Hematopoietic multipotent progenitor cell treated with erythropoietin and hydrocortisone succinate and interleukin-3 and kit ligand, for 15 days (in vitro differentiated cells): Measurements from ENCODE around the gene DSE.

ENCODE experiments used
- DNase-seq: peaks from one replicate; pipeline ENCODE4 v3.0.0-alpha.2; 2015; ENCODE audit warnings: low spot score

The DSE gene

GRCh38 chr6:116476002-116476678 lies 105.4 kb downstream of the DSE start:
- no peak for DNase-seq

- no peak for DNase-seq
Measured at GRCh38 chr6:116482780-116483179, 112.0 kb downstream of the DSE start.

GRCh38 chr6:116483616-116484015 lies 112.9 kb downstream of the DSE start:
- no peak for DNase-seq

GRCh38 chr6:116485559-116486184 lies 114.9 kb downstream of the DSE start:
- no peak for DNase-seq

GRCh38 chr6:116491610-116492330 lies 121.0 kb downstream of the DSE start:
- no peak for DNase-seq

- no peak for DNase-seq
Measured at GRCh38 chr6:116492331-116493067, 121.8 kb downstream of the DSE start.
